ENCODE data around the gene PHF19.

- TF ChIP-seq POLR2A (IDR thresholded peaks at IDR 0.05): no peak
- TF ChIP-seq, protein P1, sequence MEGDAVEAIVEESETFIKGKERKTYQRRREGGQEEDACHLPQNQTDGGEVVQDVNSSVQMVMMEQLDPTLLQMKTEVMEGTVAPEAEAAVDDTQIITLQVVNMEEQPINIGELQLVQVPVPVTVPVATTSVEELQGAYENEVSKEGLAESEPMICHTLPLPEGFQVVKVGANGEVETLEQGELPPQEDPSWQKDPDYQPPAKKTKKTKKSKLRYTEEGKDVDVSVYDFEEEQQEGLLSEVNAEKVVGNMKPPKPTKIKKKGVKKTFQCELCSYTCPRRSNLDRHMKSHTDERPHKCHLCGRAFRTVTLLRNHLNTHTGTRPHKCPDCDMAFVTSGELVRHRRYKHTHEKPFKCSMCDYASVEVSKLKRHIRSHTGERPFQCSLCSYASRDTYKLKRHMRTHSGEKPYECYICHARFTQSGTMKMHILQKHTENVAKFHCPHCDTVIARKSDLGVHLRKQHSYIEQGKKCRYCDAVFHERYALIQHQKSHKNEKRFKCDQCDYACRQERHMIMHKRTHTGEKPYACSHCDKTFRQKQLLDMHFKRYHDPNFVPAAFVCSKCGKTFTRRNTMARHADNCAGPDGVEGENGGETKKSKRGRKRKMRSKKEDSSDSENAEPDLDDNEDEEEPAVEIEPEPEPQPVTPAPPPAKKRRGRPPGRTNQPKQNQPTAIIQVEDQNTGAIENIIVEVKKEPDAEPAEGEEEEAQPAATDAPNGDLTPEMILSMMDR (IDR thresholded peaks at IDR 0.05): no peak
Measured at GRCh38 chr9:120850315-120850714, 26.7 kb downstream of the PHF19 start.
